SK-N-MC (cell line): ENCODE measurements around the gene CARD14.

Experiments used
- FOXP2 ChIP-seq: optimal IDR thresholded peaks from 2 replicates; pipeline ENCODE3; 2011; ENCODE audit warnings: mild to moderate bottlenecking, moderate library complexity; ENCODE audit not compliant: insufficient read depth; ENCODE audit errors: extremely low read length, control extremely low read depth
- POLR2AphosphoS5 ChIP-seq: IDR thresholded peaks from 2 replicates; pipeline ENCODE4 v1.6.1; 2012; ENCODE audit warnings: mild to moderate bottlenecking, low read depth, low read length, borderline replicate concordance

- TF ChIP-seq FOXP2 (no peak), POLR2AphosphoS5 (no peak)
Measured at GRCh38 chr17:80166446-80166845, 3.4 kb upstream of the CARD14 start.
